Smooth muscle cell of the brain vasculature (primary cell): ENCODE results near the gene TJP2.

Experiments
- DNase-seq: peaks from one replicate; pipeline ENCODE4 v3.0.0-alpha.2; 2012; ENCODE audit warnings: low read depth, low spot score

Gene TJP2

DNA sequence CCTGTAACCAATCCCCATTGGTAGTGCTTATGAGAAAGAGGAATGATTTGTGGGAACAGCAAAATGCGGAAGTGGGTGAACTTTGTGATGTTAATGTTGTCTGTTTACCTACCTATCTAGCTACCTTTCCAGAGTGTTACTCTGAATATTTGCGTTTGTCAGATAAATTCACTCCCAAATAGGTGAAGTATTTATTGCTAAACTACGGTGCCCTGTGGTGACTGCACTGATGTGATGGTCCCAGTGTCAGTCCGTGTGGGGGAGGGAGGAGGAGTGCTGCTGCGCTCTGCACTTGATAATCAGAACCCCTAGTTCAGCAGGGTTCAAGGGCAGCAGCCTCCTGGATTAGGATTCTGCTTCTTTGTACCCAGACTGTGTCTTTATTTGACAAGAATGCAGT is 55.3 kb downstream of the TJP2 start:
- DNase-seq = no peak

DNA sequence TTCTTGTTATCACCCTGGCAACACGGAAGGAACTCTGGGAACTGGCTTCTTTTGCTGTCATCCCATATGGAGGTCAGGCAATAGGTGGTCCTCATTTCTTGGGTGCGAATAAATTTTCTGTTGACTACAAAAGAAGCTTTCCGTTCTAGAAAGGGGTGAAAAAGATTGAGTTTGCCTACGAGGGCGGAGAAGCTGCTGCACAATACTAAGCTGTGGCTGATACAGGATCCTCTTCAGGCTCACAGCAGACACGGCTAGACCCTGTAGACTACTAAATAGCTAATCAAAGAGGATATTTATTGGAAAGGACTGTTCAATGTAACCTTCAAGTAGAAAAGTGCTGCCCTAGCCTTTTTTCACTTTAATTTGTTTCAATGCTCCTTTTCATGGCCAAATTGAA is 58.1 kb downstream of the TJP2 start:
- no peak for DNase-seq

DNA sequence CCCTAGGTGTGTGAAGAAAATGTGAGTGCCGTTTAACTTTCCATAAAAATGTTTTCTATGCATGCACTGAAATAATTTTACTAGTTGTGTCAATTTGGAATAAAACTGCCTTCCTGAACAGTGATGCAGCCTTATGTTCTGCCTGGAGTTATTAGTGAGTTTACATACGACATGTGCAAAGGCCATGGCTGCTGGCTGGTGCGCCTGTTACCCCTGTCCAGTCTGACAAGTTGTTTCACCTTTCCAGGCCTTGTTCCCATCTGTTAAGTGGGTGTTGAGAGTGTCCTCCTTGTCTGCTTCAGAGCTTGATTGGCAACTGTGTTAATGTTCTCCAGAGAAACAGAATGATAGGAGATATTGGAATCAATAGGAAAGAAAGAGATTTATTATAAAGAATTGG is 60.6 kb downstream of the TJP2 start:
- no peak for DNase-seq

DNA sequence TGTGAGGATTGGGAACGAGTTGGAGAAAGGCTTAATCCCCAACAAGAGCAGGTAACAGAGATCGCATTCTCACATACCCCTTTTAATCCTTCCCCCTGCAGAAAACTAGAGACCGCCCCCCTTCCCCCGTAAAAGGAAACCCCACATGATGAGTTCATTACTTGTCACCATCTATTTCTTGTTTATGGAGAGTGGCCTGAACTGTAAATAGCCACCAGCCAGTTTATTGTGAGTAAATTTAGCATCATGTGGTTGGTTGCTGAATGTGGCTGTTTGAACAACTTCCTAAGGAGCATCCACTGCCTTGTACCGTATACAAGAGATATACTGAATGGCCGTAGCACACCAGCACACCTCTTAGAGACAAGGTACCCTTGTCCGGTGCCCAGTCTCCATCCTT is 62.1 kb downstream of the TJP2 start:
- DNase-seq = no peak

DNA sequence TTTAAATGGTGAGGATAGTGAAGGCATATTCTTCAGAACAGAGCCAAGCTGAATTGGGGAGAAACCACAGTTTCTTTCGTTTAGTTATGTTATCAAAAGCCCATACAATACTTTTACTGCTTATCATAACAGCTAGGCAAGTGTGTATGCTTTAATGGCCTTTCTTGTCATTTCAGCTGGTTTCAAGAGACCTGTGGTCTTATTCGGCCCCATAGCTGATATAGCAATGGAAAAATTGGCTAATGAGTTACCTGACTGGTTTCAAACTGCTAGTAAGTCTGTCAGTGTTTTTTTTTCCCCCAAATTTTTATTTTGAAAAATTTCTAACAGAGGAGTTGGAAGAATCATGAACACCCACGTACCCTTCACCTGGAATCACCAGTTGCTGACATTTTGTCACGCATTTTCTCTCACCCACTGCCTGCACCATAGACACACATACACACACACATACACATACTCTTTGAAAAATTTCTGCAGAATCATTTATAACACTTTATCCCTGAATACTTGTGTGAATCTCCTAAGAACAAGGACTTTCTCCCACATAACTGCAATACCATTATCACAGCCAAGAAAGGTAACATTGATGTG is 63.7 kb downstream of the TJP2 start:
- DNase-seq = no peak

DNA sequence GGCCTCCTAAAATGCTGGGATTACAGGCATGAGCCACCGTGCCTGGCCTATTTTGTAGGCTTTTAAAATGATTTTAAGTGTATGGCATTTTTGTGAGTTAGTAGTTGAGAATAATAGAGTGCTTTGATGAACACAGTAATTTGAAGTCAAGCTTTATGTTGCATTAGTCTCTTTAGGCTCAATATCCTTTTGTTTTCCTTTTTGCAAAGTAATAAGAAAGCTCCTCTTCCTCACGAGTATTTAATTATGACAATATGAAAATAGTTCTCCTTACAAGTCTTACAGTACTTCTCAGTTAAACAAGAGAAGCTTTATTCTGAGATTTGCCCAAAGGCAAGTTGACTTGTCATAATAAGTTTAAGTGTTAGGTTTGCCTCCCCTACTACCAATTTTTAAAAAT is 69.0 kb downstream of the TJP2 start:
- no peak for DNase-seq

DNA sequence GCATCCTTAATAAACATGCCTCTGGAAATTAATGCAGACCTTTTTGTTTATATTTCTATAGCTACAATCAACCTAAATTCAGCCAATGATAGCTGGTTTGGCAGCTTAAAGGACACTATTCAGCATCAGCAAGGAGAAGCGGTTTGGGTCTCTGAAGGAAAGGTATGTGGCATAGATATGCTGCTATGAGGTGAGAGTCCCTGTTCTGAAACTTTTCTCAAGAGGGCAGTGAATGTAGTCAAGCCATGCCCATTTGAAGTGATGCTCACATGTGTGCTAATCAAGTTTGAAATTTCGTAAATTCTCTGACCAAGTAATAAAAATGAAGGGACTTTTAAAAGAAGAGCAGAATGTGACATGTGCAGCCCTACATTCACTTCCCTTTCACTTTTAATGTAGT is 72.6 kb downstream of the TJP2 start:
- no peak for DNase-seq

DNA sequence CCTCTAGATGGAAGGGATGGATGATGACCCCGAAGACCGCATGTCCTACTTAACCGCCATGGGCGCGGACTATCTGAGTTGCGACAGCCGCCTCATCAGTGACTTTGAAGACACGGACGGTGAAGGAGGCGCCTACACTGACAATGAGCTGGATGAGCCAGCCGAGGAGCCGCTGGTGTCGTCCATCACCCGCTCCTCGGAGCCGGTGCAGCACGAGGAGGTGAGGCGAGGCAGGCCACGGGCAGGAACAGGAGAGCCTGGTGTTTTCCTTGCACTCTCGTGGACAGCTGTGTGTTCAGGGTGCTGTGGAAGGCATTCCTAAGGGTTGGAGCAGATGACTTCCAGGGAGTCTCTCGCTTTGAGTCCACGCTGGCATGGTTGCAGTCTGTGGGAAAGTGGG is 73.9 kb downstream of the TJP2 start:
- DNase-seq = no peak

DNA sequence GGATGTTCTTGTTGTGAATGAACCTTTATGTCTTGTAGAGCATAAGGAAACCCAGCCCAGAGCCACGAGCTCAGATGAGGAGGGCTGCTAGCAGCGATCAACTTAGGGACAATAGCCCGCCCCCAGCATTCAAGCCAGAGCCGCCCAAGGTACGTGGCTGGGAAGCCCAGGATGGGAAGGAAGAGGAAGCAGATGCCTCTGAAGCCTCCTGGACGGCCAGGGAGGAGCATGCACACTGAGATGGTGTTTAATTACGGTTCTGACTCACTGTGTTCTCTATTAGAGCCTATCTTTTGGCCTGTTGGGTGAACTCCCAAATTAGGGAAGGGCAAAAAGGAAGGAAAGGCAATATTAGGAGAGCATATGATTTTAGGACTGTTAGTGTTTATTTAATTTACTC is 75.3 kb downstream of the TJP2 start:
- no peak for DNase-seq

DNA sequence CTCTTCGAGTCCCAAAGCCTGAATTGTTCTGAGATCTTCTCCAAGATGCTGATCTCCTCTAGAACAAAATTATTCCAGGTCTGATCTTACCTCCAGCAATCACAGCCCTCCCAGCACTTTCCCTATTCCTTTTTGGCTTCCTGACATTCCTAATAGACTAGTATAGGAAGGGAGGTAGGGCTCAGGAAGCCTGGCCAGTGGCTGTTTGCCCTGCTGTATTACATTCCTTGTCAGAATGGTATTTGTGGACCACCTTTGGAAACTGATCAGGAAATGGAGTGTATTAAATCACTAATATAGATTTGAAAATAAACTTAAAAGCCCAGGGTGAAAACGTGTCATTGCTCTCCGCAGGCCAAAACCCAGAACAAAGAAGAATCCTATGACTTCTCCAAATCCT is 76.6 kb downstream of the TJP2 start:
- DNase-seq = no peak

DNA sequence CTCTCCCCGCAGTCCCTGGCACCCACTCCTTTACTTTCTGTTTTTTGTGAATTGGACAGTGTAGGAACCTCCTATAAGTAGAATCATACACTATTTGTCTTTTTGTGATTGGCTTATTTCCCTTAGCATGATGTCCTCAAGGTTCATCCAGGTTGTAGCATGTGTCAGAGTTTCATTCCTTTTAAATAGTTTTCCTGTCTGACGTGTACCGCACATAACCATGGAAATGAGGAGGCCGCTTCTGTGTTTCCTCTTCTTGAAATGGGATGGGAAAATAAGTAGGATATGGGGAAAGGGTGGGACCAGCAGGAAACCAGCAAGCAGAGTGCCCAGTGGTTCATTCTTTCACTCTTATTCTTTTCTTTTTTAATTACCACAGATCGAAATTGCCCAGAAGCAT is 78.4 kb downstream of the TJP2 start:
- DNase-seq = no peak

DNA sequence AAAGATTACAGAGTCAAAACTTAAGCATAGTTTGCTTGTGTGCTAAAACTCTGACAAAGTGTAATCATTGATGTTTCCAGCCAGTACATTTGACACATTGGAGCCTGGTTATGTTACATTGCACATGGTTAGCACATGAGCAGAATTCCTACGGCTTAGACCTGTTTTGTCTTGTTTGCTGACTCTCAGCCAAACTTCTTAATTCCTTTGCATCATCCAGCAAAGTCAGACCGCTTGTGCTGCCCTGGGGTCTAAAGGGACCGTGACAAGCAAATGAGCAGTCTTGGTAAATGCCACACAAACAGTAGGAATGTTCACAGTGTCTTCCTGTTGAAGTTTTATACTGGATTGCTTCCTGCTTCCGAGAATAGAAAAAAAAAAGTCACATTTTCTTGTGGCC is 79.0 kb downstream of the TJP2 start:
- DNase-seq = no peak

DNA sequence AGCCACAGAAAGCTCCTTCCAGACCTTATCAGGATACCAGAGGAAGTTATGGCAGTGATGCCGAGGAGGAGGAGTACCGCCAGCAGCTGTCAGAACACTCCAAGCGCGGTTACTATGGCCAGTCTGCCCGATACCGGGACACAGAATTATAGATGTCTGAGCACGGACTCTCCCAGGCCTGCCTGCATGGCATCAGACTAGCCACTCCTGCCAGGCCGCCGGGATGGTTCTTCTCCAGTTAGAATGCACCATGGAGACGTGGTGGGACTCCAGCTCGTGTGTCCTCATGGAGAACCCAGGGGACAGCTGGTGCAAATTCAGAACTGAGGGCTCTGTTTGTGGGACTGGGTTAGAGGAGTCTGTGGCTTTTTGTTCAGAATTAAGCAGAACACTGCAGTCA is 80.1 kb downstream of the TJP2 start:
- no peak for DNase-seq

DNA sequence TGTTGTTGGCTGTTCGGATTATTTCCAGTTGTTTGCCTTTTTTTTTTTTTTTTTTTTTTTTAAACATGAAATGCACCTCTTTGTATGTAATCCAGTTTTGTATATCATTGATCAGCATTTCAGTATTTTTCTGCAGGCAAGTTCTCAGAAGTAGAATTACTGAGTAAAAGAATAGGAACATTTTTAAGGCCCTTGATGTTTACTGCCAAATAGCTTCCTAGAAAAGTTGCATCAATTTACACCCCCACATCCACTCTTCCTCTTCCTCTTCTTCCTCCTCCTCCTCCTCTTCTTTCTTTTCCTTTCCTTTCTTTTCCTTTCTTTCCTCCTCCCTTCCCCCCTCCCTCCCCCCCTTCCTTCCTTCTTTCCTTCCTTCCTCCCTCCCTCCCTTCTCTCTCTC is 81.5 kb downstream of the TJP2 start:
- DNase-seq = no peak

DNA sequence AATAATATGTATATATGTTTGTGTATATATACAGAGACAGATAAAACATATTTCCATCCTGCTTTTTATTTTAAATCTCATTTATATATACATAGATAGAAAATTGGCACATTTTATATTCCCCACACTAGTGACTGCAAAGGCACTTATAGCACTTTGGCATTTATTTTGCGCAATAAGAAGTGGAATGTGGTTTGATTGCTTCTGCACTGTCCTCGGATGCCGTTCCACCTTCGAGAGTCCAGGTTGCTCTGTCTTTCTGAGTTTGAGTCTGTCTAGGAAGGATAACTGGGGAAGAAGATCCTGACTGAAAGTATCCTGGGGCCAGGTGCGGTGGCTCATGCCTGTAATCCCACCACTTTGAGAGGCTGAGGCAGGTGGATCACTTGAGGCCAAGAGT is 84.5 kb downstream of the TJP2 start:
- DNase-seq = no peak

DNA sequence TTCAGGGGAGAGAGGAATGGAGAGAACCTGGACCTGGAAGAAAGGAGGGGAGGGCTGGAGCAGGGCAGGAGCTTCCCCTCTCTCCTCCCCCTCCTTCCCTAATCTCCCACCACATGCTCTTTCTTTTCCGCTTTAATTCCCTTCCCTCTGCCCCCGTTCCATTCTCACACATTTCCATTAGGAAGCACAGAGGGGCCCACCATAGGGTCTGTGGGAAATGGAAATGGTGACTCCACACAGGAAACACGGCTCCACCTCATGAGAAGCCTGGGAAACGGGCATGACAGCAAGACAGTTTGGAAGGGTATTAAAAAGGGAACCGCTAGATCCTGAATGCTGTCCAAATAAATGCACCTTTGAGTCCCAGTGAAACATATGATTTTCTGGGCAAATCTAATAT is 86.1 kb downstream of the TJP2 start:
- DNase-seq = no peak

DNA sequence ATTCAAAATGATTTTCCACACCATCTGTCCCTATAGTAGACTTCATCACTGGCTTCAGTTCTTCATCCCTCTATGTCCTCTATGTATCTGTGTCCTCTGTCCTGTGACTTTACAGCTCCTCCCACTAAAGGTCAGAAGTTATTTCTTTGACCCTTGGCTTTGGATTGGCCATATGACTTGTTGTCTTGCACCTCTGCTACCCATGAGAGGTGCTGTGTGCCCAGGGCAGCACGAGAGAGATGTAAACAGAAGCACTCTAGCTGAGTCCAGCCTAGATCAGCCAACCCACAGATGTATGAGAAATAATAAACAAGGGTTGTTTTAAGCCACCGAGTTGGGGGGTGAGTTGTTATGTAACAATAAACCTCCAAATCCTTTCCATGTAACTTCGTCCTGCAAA is 87.6 kb downstream of the TJP2 start:
- DNase-seq = no peak

DNA sequence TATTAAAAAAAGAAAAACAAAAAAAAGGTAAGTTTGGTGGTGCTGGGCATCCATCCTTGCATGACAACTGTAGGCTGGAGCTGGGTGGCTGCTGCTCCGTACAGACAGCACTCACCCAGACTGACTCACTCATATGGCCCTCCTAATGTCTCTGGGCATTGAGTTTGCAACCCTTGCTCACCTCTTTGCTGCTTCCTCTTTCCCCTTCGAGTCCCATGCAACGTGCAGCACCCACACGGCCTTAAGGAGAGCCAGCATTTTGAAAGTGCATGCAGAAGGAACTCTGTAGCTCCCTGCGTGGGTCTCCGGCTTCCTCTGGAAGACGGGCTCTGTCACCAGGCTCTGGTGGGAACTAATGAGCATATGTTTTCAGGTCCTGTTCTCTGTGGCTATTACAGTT is 90.4 kb downstream of the TJP2 start:
- DNase-seq = no peak

DNA sequence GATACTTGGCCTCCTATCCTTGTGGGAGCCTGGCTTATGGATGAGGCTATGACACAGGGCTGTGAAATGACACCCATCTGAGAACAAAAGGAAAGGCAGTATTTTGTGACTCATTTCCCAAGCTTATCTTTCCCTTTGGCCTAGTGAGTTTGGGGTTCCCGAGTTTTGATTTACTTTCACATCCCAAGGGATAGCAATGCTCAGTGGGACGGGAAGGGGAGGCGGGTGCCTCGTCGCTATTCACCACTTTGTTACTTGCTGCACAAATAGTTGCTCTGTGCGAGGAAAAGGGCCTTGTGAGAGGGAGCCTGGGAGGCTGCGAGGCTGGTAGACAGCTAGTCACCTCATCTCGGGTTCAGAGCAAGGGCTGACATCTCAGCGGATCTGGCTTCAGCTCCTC is 91.8 kb downstream of the TJP2 start:
- DNase-seq = no peak

DNA sequence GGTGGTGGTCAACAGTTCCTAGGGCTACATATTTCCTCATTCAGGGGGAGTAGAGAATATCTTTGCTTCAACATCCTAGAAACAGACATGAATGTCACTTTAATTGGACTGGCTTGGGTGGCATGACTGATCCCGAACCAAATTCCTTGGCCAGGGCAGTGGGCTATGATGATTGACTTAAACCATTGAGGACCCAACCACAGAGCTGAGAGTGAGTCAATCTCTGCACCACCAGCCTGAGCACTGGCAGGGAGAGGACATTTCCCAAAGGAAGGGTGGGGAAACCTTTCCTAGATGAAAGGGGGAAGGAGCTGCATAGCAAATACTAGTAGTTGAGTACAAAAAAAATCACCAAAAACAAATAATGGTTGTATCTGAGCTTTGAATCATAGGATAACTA is 98.1 kb downstream of the TJP2 start:
- no peak for DNase-seq

DNA sequence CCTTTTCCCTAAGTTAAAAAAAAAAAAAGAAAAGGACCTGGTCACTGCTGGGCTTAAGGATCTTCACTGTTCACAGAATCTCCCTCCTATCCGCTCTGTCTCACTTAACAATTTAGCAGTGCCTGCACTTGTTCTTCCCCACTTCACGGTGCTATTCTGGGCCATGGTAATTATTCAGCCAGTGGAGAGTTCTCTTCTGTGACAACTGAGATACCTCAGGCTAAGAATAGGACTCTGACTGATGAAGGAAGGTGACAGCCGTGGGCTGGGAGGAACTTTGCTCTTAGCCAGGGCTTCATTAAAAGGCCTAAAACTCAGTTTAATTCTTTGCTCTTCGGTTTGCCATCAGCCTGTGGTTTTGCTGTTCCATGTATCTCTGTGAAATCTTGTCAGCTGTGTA is 99.1 kb downstream of the TJP2 start:
- DNase-seq = no peak

DNA sequence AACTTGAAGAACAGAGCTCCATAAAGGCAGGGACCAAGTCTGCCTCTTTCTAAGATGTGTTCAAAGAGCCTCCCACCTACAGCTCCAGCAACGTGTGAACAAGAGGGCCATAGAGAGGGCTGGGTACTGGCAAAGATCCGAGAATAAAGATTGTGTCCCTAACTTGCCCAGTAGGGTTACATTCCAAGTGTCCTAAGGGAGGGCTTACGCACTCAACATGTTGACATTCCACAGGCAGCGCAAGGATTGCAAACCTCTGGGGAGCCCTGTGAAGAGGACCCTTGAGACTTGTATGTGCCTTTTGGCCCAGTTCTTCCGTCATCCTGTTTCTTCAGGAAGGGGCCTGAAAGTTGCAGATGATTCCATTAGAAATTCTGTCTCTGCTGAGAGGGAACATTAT is 102.7 kb downstream of the TJP2 start:
- DNase-seq = no peak

DNA sequence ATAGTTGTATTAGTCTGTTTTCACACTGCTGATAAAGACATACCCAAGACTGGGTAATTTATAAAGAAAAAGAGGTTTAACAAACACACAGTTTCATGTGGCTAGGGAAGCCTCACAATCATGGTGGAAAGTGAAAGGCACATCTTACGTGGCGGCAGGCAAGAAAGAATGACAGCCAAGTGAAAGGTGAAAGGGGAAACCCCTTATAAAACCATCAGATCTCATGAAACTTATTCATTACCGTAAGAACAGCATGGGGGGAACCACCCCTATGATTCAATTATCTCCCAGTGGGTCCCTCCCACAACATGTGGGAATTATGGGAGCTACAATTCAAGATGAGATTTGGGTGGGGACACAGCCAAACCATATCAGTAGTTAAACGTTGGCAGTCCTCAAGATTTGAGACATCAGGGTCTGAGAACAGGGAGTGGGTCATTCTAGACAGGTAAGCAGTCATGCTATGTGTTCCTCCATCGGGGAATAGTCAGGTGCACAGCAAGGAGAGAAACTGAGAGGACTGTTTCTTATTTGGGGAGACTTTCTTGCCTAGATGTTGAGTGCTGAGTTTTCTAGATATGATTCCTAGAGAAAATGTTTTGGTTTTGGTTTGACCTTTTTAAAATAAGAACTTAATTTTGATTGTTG is 105.1 kb downstream of the TJP2 start:
- no peak for DNase-seq

DNA sequence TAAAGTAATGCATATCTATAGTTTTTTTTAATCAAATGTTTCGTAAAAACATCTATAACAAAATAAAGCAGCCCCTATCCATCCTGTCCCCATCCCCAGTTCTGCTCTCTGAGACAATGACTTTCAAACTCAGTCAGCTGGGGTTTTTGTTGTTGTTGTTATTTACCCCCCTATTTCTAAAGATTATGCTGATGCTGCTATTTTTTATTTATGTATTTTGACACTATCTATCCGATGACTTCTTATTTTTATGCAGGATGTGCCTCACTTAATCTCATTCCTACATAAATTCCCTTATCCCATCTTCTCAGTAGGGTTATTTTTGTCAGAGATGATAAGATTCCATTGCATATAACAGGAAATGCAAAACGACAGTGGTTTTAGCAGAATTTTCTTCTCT is 105.7 kb downstream of the TJP2 start:
- no peak for DNase-seq
